Ishikawa (cell line): ENCODE measurements around the gene RAD51B.

Experiments
- CEBPB ChIP-seq: IDR thresholded peaks from 2 replicates; pipeline ENCODE4 v1.6.1; 2012
- CREB1 ChIP-seq: IDR thresholded peaks from 2 replicates; pipeline ENCODE4 v1.6.1; 2012; ENCODE audit warnings: low read depth
- EGR1 ChIP-seq: IDR thresholded peaks from 2 replicates; pipeline ENCODE4 v1.6.1; 2012
- EP300 ChIP-seq: IDR thresholded peaks from 2 replicates; pipeline ENCODE4 v1.6.1; 2012; ENCODE audit warnings: borderline replicate concordance
- FOXM1 ChIP-seq: IDR thresholded peaks from 2 replicates; pipeline ENCODE4 v1.6.1; 2012; ENCODE audit warnings: low read depth, borderline replicate concordance
- NFIC ChIP-seq: IDR thresholded peaks from 2 replicates; pipeline ENCODE4 v1.6.1; 2012
- RAD21 ChIP-seq: IDR thresholded peaks from 2 replicates; pipeline ENCODE4 v1.6.1; 2012; ENCODE audit warnings: low read depth
- TAF1 ChIP-seq: IDR thresholded peaks from 2 replicates; pipeline ENCODE4 v1.6.1; 2012; ENCODE audit warnings: low read depth, mild to moderate bottlenecking
- TCF12 ChIP-seq: IDR thresholded peaks from 2 replicates; pipeline ENCODE4 v1.6.1; 2012; ENCODE audit warnings: low read depth
- TEAD4 ChIP-seq: IDR thresholded peaks from 2 replicates; pipeline ENCODE4 v1.6.1; 2012
- YY1 ChIP-seq: IDR thresholded peaks from 2 replicates; pipeline ENCODE4 v1.6.1; 2012; ENCODE audit warnings: low read depth
- ZBTB7A ChIP-seq: IDR thresholded peaks from 2 replicates; pipeline ENCODE4 v1.6.1; 2012; ENCODE audit warnings: low read depth
- TF ChIP-seq, protein P1 (sequence below): IDR thresholded peaks from 2 replicates; pipeline ENCODE4 v1.6.1; 2012
- TF ChIP-seq, protein P2 (sequence below): IDR thresholded peaks from 2 replicates; pipeline ENCODE4 v1.6.1; 2012; ENCODE audit warnings: low read depth, mild to moderate bottlenecking
- TF ChIP-seq, protein P3 (sequence below): IDR thresholded peaks from 2 replicates; pipeline ENCODE4 v1.6.1; 2012

RAD51B gene

DNA sequence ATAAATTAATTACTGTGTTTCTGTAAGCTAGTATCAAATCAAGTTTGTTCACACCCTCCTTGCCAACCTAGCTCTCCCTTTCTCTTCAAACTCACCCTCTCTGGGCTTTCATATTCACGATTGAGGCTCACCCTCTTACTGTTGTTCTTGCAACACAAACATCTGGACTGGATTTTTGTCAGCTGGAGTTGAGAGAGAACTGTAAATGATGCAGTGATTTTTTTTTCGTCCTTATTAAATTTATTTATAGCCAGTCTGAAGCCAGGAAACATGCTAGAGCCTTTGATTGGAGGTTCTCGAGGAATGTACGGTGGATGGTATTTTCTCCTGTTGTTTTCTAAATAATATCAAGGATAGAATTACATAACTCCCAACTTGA lies 488.2 kb downstream of the RAD51B start:
- TF ChIP-seq NFIC (no peak), TAF1 (no peak), FOXM1 (no peak), EP300 (no peak), TCF12 (no peak)
- TF ChIP-seq, protein P1, sequence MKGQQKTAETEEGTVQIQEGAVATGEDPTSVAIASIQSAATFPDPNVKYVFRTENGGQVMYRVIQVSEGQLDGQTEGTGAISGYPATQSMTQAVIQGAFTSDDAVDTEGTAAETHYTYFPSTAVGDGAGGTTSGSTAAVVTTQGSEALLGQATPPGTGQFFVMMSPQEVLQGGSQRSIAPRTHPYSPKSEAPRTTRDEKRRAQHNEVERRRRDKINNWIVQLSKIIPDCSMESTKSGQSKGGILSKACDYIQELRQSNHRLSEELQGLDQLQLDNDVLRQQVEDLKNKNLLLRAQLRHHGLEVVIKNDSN = no peak
- TF ChIP-seq, protein P2, sequence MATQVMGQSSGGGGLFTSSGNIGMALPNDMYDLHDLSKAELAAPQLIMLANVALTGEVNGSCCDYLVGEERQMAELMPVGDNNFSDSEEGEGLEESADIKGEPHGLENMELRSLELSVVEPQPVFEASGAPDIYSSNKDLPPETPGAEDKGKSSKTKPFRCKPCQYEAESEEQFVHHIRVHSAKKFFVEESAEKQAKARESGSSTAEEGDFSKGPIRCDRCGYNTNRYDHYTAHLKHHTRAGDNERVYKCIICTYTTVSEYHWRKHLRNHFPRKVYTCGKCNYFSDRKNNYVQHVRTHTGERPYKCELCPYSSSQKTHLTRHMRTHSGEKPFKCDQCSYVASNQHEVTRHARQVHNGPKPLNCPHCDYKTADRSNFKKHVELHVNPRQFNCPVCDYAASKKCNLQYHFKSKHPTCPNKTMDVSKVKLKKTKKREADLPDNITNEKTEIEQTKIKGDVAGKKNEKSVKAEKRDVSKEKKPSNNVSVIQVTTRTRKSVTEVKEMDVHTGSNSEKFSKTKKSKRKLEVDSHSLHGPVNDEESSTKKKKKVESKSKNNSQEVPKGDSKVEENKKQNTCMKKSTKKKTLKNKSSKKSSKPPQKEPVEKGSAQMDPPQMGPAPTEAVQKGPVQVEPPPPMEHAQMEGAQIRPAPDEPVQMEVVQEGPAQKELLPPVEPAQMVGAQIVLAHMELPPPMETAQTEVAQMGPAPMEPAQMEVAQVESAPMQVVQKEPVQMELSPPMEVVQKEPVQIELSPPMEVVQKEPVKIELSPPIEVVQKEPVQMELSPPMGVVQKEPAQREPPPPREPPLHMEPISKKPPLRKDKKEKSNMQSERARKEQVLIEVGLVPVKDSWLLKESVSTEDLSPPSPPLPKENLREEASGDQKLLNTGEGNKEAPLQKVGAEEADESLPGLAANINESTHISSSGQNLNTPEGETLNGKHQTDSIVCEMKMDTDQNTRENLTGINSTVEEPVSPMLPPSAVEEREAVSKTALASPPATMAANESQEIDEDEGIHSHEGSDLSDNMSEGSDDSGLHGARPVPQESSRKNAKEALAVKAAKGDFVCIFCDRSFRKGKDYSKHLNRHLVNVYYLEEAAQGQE = no peak

DNA sequence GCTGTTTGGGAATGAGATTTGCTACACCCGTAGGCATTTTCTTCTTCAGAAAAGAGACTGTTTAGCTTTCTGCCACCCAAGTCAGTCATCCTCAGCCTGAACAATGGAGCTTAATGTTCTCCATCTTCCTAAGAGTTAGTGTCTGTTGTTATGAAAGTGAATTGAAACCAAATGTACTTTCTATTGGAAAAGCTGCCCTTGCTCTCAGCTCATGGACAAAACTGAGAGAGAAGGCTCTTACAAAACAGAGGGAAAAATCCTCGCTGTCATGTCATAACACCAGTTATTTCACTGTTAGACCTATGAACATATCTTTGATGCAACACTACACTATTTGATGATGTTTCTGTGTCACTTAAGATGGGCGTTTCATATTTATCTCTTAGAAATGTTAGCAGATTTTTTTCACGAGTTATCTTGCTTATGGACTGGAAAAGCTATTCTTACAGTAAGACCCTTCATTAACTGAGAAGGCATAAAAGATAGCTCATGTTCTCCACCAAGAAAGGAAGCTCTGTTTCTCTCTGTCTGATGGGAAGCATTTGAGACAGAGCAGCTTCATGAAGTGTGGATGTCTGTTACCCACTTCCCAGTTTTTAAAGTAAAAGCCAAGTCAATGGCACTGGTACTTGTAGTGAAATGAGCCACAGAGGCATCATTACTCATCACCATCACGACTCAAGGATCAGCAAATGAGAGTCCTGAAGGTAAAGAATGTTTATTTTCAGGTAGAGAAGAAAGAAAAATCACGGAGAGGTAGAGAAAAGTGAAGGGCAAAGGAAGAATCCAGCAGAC lies 489.3 kb downstream of the RAD51B start:
- TF ChIP-seq ZBTB7A = no peak
- TF ChIP-seq FOXM1 = no peak
- TF ChIP-seq TEAD4 = no peak
- TF ChIP-seq EP300 = no peak
- no peak for TF ChIP-seq CREB1
- TF ChIP-seq, protein P3, sequence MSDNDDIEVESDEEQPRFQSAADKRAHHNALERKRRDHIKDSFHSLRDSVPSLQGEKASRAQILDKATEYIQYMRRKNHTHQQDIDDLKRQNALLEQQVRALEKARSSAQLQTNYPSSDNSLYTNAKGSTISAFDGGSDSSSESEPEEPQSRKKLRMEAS = no peak
- TF ChIP-seq EGR1 = no peak
- TF ChIP-seq TCF12 = no peak
- TF ChIP-seq, protein P1 = no peak
- TF ChIP-seq YY1 = no peak
- TF ChIP-seq, protein P2 = no peak
- TF ChIP-seq TAF1 = no peak
- no peak for TF ChIP-seq CEBPB
- TF ChIP-seq RAD21 = no peak
- TF ChIP-seq NFIC = no peak

DNA sequence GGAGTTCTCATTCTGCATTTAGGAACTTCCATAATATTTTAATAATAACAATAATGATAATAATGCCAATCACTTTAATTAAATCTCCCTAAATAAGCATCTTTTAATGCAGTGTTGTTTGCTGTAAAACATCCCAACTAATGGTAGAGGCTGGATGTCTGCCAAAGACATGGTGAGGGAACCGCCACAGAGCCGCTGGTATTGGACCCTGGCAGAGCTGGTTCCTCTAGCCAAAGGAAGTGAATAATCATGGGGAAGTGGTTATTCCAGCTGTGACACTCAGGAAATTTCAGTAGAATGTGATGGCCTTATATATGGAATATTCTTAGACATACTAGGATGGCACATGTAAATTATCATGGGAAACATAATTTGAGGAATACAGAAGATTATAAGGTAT lies 490.0 kb downstream of the RAD51B start:
- no peak for TF ChIP-seq EP300
- TF ChIP-seq, protein P1 = no peak

DNA sequence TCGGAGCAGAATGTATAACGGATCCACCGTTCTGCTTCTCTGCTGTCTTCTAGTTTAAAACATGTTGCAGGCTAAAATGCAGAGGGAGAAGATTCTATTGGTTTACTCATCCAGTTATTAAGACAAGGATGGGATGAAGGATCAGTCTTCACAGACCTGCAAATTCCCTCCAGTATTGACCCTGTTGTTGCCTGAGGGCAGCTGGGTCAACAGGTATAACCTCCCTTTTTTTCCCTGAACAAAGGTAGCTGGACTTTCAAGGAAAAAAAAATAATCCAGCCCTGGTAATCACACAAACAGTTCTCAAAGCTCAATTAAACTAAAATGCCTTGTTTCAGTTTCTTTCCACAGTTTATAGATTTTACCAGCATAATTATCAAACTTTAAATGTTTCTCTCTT lies 492.7 kb downstream of the RAD51B start:
- no peak for TF ChIP-seq CEBPB
- no peak for TF ChIP-seq FOXM1
- TF ChIP-seq, protein P3 = no peak
- no peak for TF ChIP-seq CREB1
- no peak for TF ChIP-seq YY1
- TF ChIP-seq, protein P1 = no peak
- TF ChIP-seq, protein P2 = no peak
- no peak for TF ChIP-seq RAD21
- TF ChIP-seq TEAD4 = no peak
- TF ChIP-seq EP300 = no peak
- TF ChIP-seq ZBTB7A = no peak
- no peak for TF ChIP-seq NFIC
- TF ChIP-seq TCF12 = no peak
- no peak for TF ChIP-seq EGR1
- no peak for TF ChIP-seq TAF1
